H1 (cell line): Measurements from ENCODE around the gene TCF7L1. TPM values are rescaled to one million over a fixed set of nuclear protein-coding genes. Genes with fewer than 3 reads are reported as not detected.

Experiments
- CTCF ChIA-PET: fragments of 300-600 bp; sonication (Branson Sonifier 250); formaldehyde crosslinking; loops from one replicate; lab custom pipeline; 2021; ENCODE audit not compliant: partially characterized antibody; lab: Charles Lee
- POLR2A ChIA-PET: fragments of 300-600 bp; sonication (Branson Sonifier 250); formaldehyde crosslinking; loops from one replicate; lab custom pipeline; 2021; ENCODE audit warnings: inconsistent platforms; ENCODE audit not compliant: partially characterized antibody; lab: Charles Lee
- DNase-seq, 2 experiments: peaks; one replicate each; pipeline versions ENCODE4 v3.0.0 to v3.0.0-alpha.2; 2010 to 2022; ENCODE audit warnings: low spot score in 2 of 2, low read depth in 1 of 2, mixed read lengths in 1 of 2
- FAIRE-seq: peaks from 2 replicates; lab custom pipeline; 2011; peaks lifted over from hg19 to GRCh38; lab: Jason Lieb, UNC
- H2AFZ ChIP-seq: 2 replicates; pipeline ENCODE4 v1.8.1; 2012; ENCODE audit warnings: low read length, inconsistent platforms
- H2AK5ac ChIP-seq: 2 replicates; pipeline ENCODE4 v1.6.1; 2013; ENCODE audit warnings: low read depth, low read length
- H2BK120ac ChIP-seq: replicated peaks from 2 replicates; pipeline ENCODE3; 2013; ENCODE audit warnings: low read depth, low read length, inconsistent platforms
- H2BK12ac ChIP-seq: 2 replicates; pipeline ENCODE4 v1.6.1; 2013; ENCODE audit warnings: low read depth, low read length
- H2BK15ac ChIP-seq: 2 replicates; pipeline ENCODE4 v1.6.1; 2013; ENCODE audit warnings: low read length
- H2BK20ac ChIP-seq: 2 replicates; pipeline ENCODE4 v1.6.1; 2013; ENCODE audit warnings: low read length
- H2BK5ac ChIP-seq: 2 replicates; pipeline ENCODE4 v1.6.1; 2013; ENCODE audit warnings: low read depth, low read length
- H3K14ac ChIP-seq: 2 replicates; pipeline ENCODE4 v1.6.1; 2013; ENCODE audit warnings: inconsistent platforms; ENCODE audit not compliant: insufficient read length
- H3K18ac ChIP-seq: 2 replicates; pipeline ENCODE4 v1.6.1; 2013; ENCODE audit warnings: low read length; ENCODE audit errors: extremely low read depth
- H3K23ac ChIP-seq: 2 replicates; pipeline ENCODE4 v1.6.1; 2013; ENCODE audit warnings: inconsistent platforms; ENCODE audit not compliant: insufficient read length
- H3K23me2 ChIP-seq: 2 replicates; pipeline ENCODE4 v1.6.1; 2013; ENCODE audit warnings: low read depth, low read length
- H3K27ac ChIP-seq: 2 replicates; pipeline ENCODE4 v1.6.1; 2011; ENCODE audit warnings: low read depth, low read length, inconsistent platforms
- H3K27me3 ChIP-seq, 4 experiments: replicated peaks in 1 of 4; 1 replicate in 1 of 4; 2 replicates in 3 of 4; pipeline versions ENCODE4 v1.6.1 to v1.8.1; 2011 to 2013; ENCODE audit warnings: low read length in 3 of 4, mild to moderate bottlenecking in 3 of 4, inconsistent platforms in 2 of 4, mixed read lengths in 2 of 4, moderate library complexity in 1 of 4; ENCODE audit not compliant: control insufficient read depth in 3 of 4, insufficient read depth in 3 of 4; ENCODE audit errors: extremely low read depth in 1 of 4
- H3K36me3 ChIP-seq, 4 experiments: 2 replicates each; pipeline versions ENCODE4 v1.6.1 to v1.8.1; 2011 to 2013; ENCODE audit warnings: mild to moderate bottlenecking in 4 of 4, low read length in 3 of 4, moderate library complexity in 2 of 4, control low read depth in 1 of 4, inconsistent platforms in 1 of 4; ENCODE audit not compliant: insufficient read depth in 4 of 4, control insufficient read depth in 2 of 4
- H3K4ac ChIP-seq: replicated peaks from 2 replicates; pipeline ENCODE3; 2013; ENCODE audit warnings: low read length, low read depth, mixed read lengths, inconsistent platforms; ENCODE audit not compliant: insufficient read length
- H3K4me1 ChIP-seq, 4 experiments: replicated peaks in 1 of 4; 1 replicate in 1 of 4; 2 replicates in 3 of 4; pipeline versions ENCODE4 v1.6.1 to v1.8.1; 2011 to 2013; ENCODE audit warnings: low read length in 3 of 4, inconsistent platforms in 2 of 4, mixed read lengths in 1 of 4; ENCODE audit not compliant: insufficient read depth in 4 of 4, control insufficient read depth in 3 of 4
- H3K4me2 ChIP-seq, 2 experiments: 2 replicates each; pipeline versions ENCODE4 v1.6.1 to v1.8.1; 2011 to 2013; ENCODE audit warnings: low read depth in 2 of 2, low read length in 2 of 2, control low read depth in 1 of 2, inconsistent platforms in 1 of 2, mild to moderate bottlenecking in 1 of 2; ENCODE audit not compliant: insufficient read depth in 1 of 2
- H3K4me3 ChIP-seq, 4 experiments: fragments of 200-600, 300-600 bp in 1 of 4; sonication (generic), shearing (Covaris generic), sonication (Bioruptor Twin) in 1 of 4; 2 replicates each; pipeline versions ENCODE4 v1.5.1 to v1.8.1; 2011 to 2016; ENCODE audit warnings: low read length in 4 of 4, low read depth in 3 of 4, control low read depth in 2 of 4, inconsistent platforms in 2 of 4, mild to moderate bottlenecking in 2 of 4, mixed read lengths in 1 of 4, moderate library complexity in 1 of 4; ENCODE audit not compliant: insufficient read depth in 2 of 4; ENCODE audit errors: extremely low read depth in 1 of 4
- H3K56ac ChIP-seq: replicated peaks from 2 replicates; pipeline ENCODE3; 2013; ENCODE audit warnings: low read depth, mild to moderate bottlenecking, mixed read lengths, low read length, inconsistent platforms; ENCODE audit not compliant: insufficient read length
- H3K79me1 ChIP-seq: 2 replicates; pipeline ENCODE4 v1.6.1; 2013; ENCODE audit warnings: low read depth, low read length, control low read depth
- H3K79me2 ChIP-seq, 2 experiments: 2 replicates each; pipeline versions ENCODE4 v1.6.1 to v1.8.1; 2012 to 2013; ENCODE audit warnings: low read length in 2 of 2, mild to moderate bottlenecking in 2 of 2, inconsistent platforms in 1 of 2; ENCODE audit not compliant: insufficient read depth in 2 of 2, control insufficient read depth in 1 of 2
- H3K9ac ChIP-seq, 4 experiments: replicated peaks in 1 of 4; 1 replicate in 1 of 4; 2 replicates in 3 of 4; pipeline versions ENCODE4 v1.6.1 to v1.8.1; 2011 to 2013; ENCODE audit warnings: low read depth in 3 of 4, low read length in 3 of 4, control low read depth in 2 of 4, mild to moderate bottlenecking in 2 of 4, moderate library complexity in 2 of 4, inconsistent platforms in 1 of 4; ENCODE audit errors: extremely low read depth in 1 of 4
- H3K9me3 ChIP-seq, 2 experiments: 2 replicates each; pipeline versions ENCODE4 v1.6.1 to v1.8.1; 2012 to 2013; ENCODE audit warnings: mild to moderate bottlenecking in 2 of 2, moderate library complexity in 2 of 2, control low read depth in 1 of 2, inconsistent platforms in 1 of 2, low read depth in 1 of 2, low read length in 1 of 2, mixed read lengths in 1 of 2; ENCODE audit not compliant: insufficient read depth in 2 of 2
- H4K20me1 ChIP-seq, 2 experiments: replicated peaks in 1 of 2; 2 replicates each; pipeline versions ENCODE3 to v1.8.1; 2011 to 2013; ENCODE audit warnings: inconsistent platforms in 2 of 2, low read length in 2 of 2, mild to moderate bottlenecking in 1 of 2; ENCODE audit not compliant: insufficient read depth in 2 of 2, control insufficient read depth in 1 of 2
- H4K5ac ChIP-seq: 2 replicates; pipeline ENCODE4 v1.6.1; 2013; ENCODE audit warnings: low read length, low read depth, mixed read lengths, inconsistent platforms; ENCODE audit not compliant: insufficient read length
- H4K8ac ChIP-seq: 2 replicates; pipeline ENCODE4 v1.8.0; 2013; ENCODE audit warnings: mild to moderate bottlenecking, moderate library complexity, low read length, inconsistent platforms; ENCODE audit not compliant: insufficient read depth; ENCODE audit errors: extremely low read depth
- H4K91ac ChIP-seq: replicated peaks from 2 replicates; pipeline ENCODE3; 2013; ENCODE audit warnings: low read length, mixed read lengths, inconsistent platforms; ENCODE audit not compliant: insufficient read length
- ASH2L ChIP-seq: fragments of 200-600, 300-600 bp; sonication (generic); IDR thresholded peaks from one replicate; pipeline ENCODE4 v1.7.1; 2017; ENCODE audit warnings: low read length
- CBX5 ChIP-seq: fragments of 300-800, 300-1000 bp; sonication (generic); IDR thresholded peaks from 2 replicates; pipeline ENCODE4 v1.7.1; 2016; ENCODE audit warnings: antibody characterized with exemption, low read length, low read depth
- CEBPB ChIP-seq: IDR thresholded peaks from 2 replicates; pipeline ENCODE4 v1.6.1; 2012; ENCODE audit warnings: low read depth, low read length
- GTF2F1 ChIP-seq: IDR thresholded peaks from 2 replicates; pipeline ENCODE4 v1.6.1; 2012; ENCODE audit warnings: low read depth, low read length, improper control_type of control experiment, borderline replicate concordance
- HDAC2 ChIP-seq, 2 experiments: fragments of 300-600 bp in 1 of 2; sonication (generic) in 1 of 2; IDR thresholded peaks; 2 replicates each; pipeline ENCODE4 v1.6.1; 2011 to 2012; ENCODE audit warnings: low read depth in 2 of 2, low read length in 2 of 2, mild to moderate bottlenecking in 2 of 2, moderate library complexity in 2 of 2, borderline replicate concordance in 1 of 2, inconsistent platforms in 1 of 2
- PHF8 ChIP-seq: fragments of 200-600 bp; sonication (generic); conservative IDR thresholded peaks from 2 replicates; pipeline ENCODE4 v1.7.1; 2012; ENCODE audit warnings: low read depth, mild to moderate bottlenecking, inconsistent platforms, low read length, moderate library complexity
- RBBP5 ChIP-seq: IDR thresholded peaks from 2 replicates; pipeline ENCODE4 v1.7.1; 2012; ENCODE audit warnings: low read depth, mild to moderate bottlenecking, inconsistent platforms, low read length, moderate library complexity, borderline replicate concordance
- RXRA ChIP-seq: IDR thresholded peaks from 2 replicates; pipeline ENCODE4 v1.6.1; 2011; ENCODE audit warnings: low read depth, mild to moderate bottlenecking, low read length, moderate library complexity; ENCODE audit not compliant: insufficient read depth
- SRF ChIP-seq: IDR thresholded peaks from 2 replicates; pipeline ENCODE4 v1.6.1; 2011; ENCODE audit warnings: mild to moderate bottlenecking, low read depth, low read length, moderate library complexity
- TAF7 ChIP-seq: optimal IDR thresholded peaks from 2 replicates; pipeline ENCODE3; 2011; ENCODE audit warnings: low read depth, mild to moderate bottlenecking, inconsistent platforms, low read length, moderate library complexity, borderline replicate concordance
- TBP ChIP-seq: IDR thresholded peaks from 2 replicates; pipeline ENCODE4 v1.6.1; 2011; ENCODE audit warnings: low read depth, low read length, improper control_type of control experiment
- WGBS, 2 experiments: shearing (Covaris generic) in 1 of 2; methylation state at CpG; one replicate each; pipeline versions ENCODE4 v1.1.6 to v1.1.7; 2013 to 2015; ENCODE audit warnings: low lambda C conversion rate in 2 of 2, mixed read lengths in 2 of 2, inconsistent platforms in 1 of 2, low coverage in 1 of 2, missing lambda C conversion rate in 1 of 2; ENCODE audit not compliant: insufficient replicate concordance in 2 of 2, insufficient coverage in 1 of 2, insufficient read length in 1 of 2; ENCODE audit errors: extremely low coverage in 1 of 2, missing lambda C conversion rate in 1 of 2; 5-methylcytosine and 5-hydroxymethylcytosine counted together
- polyA plus RNA-seq, 7 experiments: library from polyadenylated mRNA; depleted of rRNA in 3 of 7; stranded (reverse) in 5 of 7; unstranded in 2 of 7; fragments of >200 nt in 5 of 7; fragments of 200-250 nt in 2 of 7; gene quantifications; 1 replicate in 5 of 7; 2 replicates in 1 of 7; 4 replicates in 1 of 7; pipeline versions ENCODE4 v1.2.1 to v1.2.3, GENCODE V29; 2011 to 2013; ENCODE audit warnings: missing spikeins in 2 of 7, mixed read lengths in 2 of 7
- total RNA-seq: library from RNA; stranded (reverse); fragmentation: NEBNext Ultra II Directional; extraction: Animal tissue kit (Norgen Biotek cat#: 25700); gene quantifications from 2 replicates; pipeline ENCODE4 v1.2.1, GENCODE V29; 2021

The TCF7L1 gene
- total and polyA plus RNA-seq, 2 of the 8 experiments (the other 6 are each of a cell fraction or from before 2014, with no cell fraction given) = 27.5 to 108 TPM

- Histone ChIP-seq H4K20me1 (no peaks in the 10 kb centered on the region), H3K27ac (no peak overlapping the region), H3K36me3 (no peaks in the 10 kb centered on the region), H4K91ac (no peak overlapping the region), H3K9me3 (no peaks in the 10 kb centered on the region), H3K79me2 (peaks cover 0 to 15% of the 10 kb centered on the region in 2 experiments; a peak in 2 of 4 replicates), H3K14ac (no peak overlapping the region), H2BK15ac (no peak overlapping the region), H2BK5ac (no peak overlapping the region), H2BK12ac (no peak overlapping the region), H3K27me3 (no peaks in the 10 kb centered on the region), H2BK120ac (no peak overlapping the region), H3K4ac (no peak overlapping the region), H2BK20ac (no peak overlapping the region), H3K23me2 (no peaks in the 10 kb centered on the region; the same call in 1 of the 2 replicates), H2AK5ac (no peak overlapping the region), H3K4me1 (peaks cover 0 to 3% (median 0%) of the 10 kb centered on the region in 4 experiments; a peak in 3 of 7 replicates), H3K4me2 (no peak overlapping the region), H3K9ac (no peak overlapping the region), H4K5ac (no peak overlapping the region), H3K4me3 (no peak overlapping the region), H4K8ac (no peak overlapping the region), H3K18ac (no peak overlapping the region), H3K79me1 (0 out of 2 replicates have a peak, but pooled peaks cover 2% of the 10 kb centered on the region), H3K56ac (no peak overlapping the region), H2AFZ (no peak overlapping the region), H3K23ac (no peak overlapping the region)
- 81% methylated on average over 2 of the region's 3 CpGs; no CpG with 5 or more reads in 1 of the 2 experiments for WGBS, 2 experiments
- ChIA-PET POLR2A (no interaction called here), CTCF (interaction anchor here (1.0 to 5.5 kb wide), 5 partner anchors 8 to 169 kb away, joined by 3 to 67 read pairs (median 12); no protein-coding TSS in a partner anchor)
- no peak for TF ChIP-seq CEBPB
- no peak for TF ChIP-seq PHF8
- no peak for TF ChIP-seq TAF7
- TF ChIP-seq ASH2L = no peak
- TF ChIP-seq RXRA = no peak
- TF ChIP-seq SRF = no peak
- no peak for TF ChIP-seq GTF2F1
- TF ChIP-seq TBP = no peak
- no peak for TF ChIP-seq CBX5
- TF ChIP-seq RBBP5 = no peak
- TF ChIP-seq HDAC2 (IDR thresholded peaks at IDR 0.05; ENCODE audit: borderline replicate concordance in 1 of 2, low read depth in 2 of 2, low read length in 2 of 2) = no peak
- FAIRE-seq (no peak), DNase-seq (no peak)
These were observed 3.3 kb upstream of the TCF7L1 start for GRCh38 chr2:85129861-85130260.
